ENCODE results near the gene CARNS1. TPM values are rescaled to one million over a fixed set of nuclear protein-coding genes. Genes with fewer than 3 reads are reported as not detected.

CARNS1 gene
- total RNA-seq, 1 donor from 2014 or later, result 0.21 TPM

DNA sequence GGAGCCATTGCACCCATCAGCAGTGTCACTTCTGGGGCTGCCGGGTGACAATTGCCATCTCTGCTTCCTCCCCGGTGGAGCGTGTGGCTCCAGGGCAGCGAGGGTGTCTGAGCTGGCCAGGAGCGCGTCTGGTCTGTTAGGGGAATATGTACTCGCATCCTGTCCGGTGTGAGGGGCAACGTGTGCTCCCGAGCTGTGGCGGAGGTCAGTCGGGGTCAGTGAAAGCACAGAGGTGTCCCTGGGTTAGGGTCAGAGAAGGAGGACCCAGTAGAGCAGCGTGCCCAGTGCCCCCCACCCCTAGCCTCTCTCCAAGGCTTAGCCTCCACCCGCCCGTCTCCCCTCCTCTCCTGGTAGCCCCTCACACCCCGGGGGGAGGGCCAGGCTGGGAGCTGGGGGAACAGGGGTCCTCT is 43.6 kb upstream of the CARNS1 start:
- H3K4me3 ChIP-seq (ENCODE audit: low read depth, low read length), result peak overlapping the region; percentile 79
- TF ChIP-seq, protein P1, sequence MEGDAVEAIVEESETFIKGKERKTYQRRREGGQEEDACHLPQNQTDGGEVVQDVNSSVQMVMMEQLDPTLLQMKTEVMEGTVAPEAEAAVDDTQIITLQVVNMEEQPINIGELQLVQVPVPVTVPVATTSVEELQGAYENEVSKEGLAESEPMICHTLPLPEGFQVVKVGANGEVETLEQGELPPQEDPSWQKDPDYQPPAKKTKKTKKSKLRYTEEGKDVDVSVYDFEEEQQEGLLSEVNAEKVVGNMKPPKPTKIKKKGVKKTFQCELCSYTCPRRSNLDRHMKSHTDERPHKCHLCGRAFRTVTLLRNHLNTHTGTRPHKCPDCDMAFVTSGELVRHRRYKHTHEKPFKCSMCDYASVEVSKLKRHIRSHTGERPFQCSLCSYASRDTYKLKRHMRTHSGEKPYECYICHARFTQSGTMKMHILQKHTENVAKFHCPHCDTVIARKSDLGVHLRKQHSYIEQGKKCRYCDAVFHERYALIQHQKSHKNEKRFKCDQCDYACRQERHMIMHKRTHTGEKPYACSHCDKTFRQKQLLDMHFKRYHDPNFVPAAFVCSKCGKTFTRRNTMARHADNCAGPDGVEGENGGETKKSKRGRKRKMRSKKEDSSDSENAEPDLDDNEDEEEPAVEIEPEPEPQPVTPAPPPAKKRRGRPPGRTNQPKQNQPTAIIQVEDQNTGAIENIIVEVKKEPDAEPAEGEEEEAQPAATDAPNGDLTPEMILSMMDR (IDR thresholded peaks at IDR 0.05; ENCODE audit: insufficient read depth, low read length, poor library complexity, severe bottlenecking), result no peak
- H3K36me3 ChIP-seq (ENCODE audit: control insufficient read depth, insufficient read depth, low read length), result no peaks in the 10 kb centered on the region
- H3K27me3 ChIP-seq (ENCODE audit: control insufficient read depth, insufficient read depth, low read length), result no peaks in the 10 kb centered on the region
- no peak for DNase-seq (ENCODE audit: low read depth)

DNA sequence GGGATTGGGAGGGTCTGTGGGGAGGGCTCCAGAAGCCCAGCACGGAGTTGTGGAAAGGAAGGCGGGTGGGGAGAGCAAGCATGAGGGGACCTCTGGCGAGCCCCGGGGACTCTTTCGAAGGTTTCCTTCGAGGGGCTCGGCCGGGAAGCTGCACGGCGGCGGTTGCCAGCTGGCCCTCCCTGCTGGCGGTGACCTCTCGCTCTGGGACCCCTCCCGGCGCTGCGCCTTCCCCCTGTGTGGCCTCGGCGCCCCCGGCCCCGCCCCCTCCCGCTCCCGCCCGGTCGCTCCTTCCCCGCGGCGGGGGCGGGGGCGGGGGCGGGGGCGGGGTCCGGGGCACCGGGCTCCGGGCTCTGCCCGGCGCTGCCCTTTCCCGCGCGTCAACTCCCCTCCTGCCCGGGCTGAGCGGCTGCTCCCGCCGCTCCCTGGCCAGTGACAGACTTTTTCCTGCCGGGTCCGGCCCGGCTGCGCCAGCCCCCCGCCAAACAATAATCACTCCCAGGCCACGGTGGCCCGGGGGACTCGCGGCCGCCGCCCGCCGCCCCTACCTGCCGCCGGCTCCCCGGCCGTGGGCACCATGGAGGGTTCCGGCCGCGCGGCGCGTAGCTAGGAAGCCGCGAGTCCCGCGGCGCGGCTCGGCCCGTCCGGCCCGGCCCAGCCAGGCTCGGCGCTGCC is 43.0 kb upstream of the CARNS1 start:
- DNase-seq (ENCODE audit: low read depth), result no peak
- Histone ChIP-seq H3K4me3 (ENCODE audit: low read depth, low read length) (peak overlapping the region; percentile 79), H3K36me3 (ENCODE audit: control insufficient read depth, insufficient read depth, low read length) (no peaks in the 10 kb centered on the region), H3K27me3 (ENCODE audit: control insufficient read depth, insufficient read depth, low read length) (no peaks in the 10 kb centered on the region)
- TF ChIP-seq, protein P1 (IDR thresholded peaks at IDR 0.05; ENCODE audit: insufficient read depth, low read length, poor library complexity, severe bottlenecking), result no peak

DNA sequence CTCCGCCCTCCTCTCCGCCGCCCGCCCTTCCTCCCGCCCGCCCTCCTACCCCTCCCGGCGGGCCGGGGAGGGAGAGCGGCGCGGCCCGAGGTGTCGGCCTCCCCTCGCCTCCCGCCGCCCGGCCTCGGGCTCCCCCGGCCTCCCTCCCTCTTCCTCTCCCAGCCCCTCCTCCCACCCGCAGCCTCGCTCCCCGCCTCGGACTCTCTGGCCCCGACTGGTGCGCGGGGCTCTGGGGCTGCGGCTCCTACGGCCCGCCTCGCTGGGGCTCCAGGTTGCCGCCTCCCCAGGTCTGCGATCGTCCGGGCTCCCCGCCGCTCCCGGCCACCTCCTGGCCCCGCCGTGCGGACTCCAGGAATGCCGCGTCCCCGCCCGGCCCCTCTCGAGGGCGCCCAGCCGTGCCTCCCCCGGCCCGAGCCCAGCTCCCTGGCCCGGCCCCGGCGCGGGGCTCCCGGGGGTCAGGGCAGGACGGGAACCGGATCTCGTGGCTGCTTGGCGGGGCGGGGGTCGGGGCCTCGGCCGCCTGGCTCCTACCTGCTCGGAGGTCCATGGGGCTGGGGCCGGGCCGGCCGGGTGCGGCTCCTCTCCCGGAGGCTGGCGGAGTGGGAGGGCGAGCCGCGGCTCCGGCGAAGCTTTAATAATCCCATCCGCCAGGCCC is 42.4 kb upstream of the CARNS1 start, which contains the start of gene CLCF1:
CLCF1 (minus strand) TSS at position 606 of the 655 bp plus-strand sequence; CDS start at position 547, 59 bp downstream.
- no peak for DNase-seq (ENCODE audit: low read depth)
- TF ChIP-seq, protein P1 (IDR thresholded peaks at IDR 0.05; ENCODE audit: insufficient read depth, low read length, poor library complexity, severe bottlenecking), result no peak
- peak within 1 kb of the TSS; percentile 79 for H3K4me3 ChIP-seq (ENCODE audit: low read depth, low read length)

DNA sequence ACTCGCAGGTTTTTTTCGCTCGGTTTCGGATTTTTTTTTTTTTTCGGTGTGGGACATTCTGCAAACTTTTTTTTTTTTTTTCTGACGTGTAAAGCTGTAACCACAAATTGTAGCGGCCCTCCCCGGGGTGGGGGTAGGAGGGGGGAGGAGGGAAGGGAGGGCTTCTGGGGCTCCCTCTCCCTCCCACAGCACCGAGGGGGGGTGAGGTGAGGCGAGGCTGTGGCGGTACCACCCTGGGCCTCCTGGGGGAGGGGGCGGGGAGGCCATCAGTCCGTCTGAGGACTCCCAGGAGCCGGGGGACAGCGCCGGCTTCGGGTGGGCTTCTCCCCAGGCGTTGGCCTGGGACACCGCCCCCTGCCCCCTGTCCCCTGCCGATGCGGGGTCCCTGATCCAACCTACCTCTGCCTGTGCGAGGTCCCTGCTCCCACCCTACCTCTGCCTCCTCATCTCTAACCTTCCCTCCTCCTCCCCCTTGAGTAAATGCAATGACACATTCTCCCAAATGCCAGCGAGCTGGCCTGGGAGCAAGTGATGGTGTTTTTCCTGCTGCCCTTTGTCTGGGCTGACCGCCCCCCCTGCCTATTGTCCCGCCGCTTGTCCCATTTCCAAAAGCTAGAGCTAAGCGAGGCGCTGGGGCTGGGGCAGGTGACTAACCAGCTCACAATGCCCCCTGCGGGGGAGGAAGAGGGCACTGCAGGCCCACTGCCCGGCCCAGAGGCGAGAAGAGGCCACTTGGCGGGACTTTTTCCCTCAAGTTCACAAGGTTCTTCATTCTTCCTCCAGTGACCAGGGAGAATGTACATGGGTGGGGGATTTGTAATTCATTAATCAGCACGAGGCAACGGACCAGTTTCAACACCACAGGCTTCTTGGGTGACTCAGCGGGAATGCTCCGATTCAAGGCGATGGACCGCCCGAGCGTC is 41.6 kb upstream of the CARNS1 start:
- H3K4me3 ChIP-seq (ENCODE audit: low read depth, low read length), result peak overlapping the region; percentile 79
- no peaks in the 10 kb centered on the region for H3K36me3 ChIP-seq (ENCODE audit: control insufficient read depth, insufficient read depth, low read length)
- no peaks in the 10 kb centered on the region for H3K27me3 ChIP-seq (ENCODE audit: control insufficient read depth, insufficient read depth, low read length)
- DNase-seq (ENCODE audit: low read depth), result peak; percentile 99
- TF ChIP-seq, protein P1 (IDR thresholded peaks at IDR 0.05; ENCODE audit: insufficient read depth, low read length, poor library complexity, severe bottlenecking), result peak; percentile 46

More for the DNA sequence above, 42.4 kb upstream of the CARNS1 start, which contains the start of gene CLCF1:
- no peaks in the 10 kb centered on the region for H3K27me3 ChIP-seq (ENCODE audit: control insufficient read depth, insufficient read depth, low read length)
- no peaks in the 10 kb centered on the region for H3K36me3 ChIP-seq (ENCODE audit: control insufficient read depth, insufficient read depth, low read length)

DNA sequence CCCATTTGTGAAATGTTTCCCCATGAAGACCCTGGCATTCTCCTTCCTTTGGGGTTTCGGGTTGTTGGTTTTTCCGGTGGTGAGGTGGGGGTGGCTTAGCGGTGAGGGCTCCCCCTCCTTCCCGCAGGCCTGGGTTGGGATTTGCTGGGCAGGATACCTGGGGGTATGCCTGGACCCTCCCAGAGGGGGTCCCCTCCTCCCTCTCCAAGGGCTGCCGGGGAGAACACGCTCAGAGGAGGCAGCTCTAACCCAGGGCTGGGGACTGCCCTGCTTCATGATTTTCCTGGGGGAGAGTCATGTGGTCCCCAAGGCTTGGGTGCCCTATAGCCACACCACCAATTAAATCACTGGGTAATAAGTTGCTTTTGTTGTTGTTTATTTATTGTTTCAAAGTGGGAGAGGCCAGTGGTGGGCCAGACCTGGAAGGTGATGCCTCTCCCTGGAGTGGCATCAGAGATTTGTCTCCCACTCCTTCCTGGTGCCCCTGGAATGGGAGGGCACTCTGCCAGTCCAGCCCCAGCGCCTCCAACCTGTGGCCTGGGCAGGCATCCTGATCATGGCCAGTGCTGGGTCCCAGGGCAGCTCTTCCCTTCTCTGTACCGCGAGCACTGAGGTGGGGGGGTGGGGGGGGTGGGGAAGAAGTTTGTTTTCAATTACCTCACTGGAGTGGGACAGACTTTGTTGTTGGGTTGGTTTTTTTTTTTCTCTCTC is 40.8 kb upstream of the CARNS1 start:
- H3K4me3 ChIP-seq (ENCODE audit: low read depth, low read length), result peak overlapping the region; percentile 7
- no peaks in the 10 kb centered on the region for H3K27me3 ChIP-seq (ENCODE audit: control insufficient read depth, insufficient read depth, low read length)
- no peak for DNase-seq (ENCODE audit: low read depth)
- TF ChIP-seq, protein P1 (IDR thresholded peaks at IDR 0.05; ENCODE audit: insufficient read depth, low read length, poor library complexity, severe bottlenecking), result no peak
- H3K36me3 ChIP-seq (ENCODE audit: control insufficient read depth, insufficient read depth, low read length), result no peaks in the 10 kb centered on the region

Measured in kidney epithelial cell (primary cell).